ENCODE results near the gene TTC27.

Gene TTC27

DNA sequence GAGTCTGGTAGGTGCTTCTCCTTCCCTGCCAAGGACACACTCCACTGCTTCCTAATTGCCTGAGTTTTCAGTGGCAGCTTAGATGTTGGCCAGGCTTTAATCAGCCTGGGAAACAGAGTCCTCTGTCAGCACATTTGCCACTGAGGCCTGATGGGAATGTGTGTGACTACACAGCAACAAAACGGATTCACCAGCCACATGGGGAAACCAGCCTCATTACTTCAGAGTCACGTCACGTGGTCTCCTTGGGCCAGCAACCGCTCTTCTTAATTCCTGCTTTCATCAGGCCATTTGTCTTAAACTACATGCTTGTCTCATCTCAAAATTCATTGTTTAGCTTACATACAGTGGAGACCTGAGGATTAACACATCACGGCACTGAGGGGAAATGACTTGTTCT, 225.0 kb downstream of the TTC27 start:
- DNase-seq (ENCODE audit: low read depth), result no peak
- H3K4me3 ChIP-seq (ENCODE audit: low read length), result no peak overlapping the region
- TF ChIP-seq, protein P1, sequence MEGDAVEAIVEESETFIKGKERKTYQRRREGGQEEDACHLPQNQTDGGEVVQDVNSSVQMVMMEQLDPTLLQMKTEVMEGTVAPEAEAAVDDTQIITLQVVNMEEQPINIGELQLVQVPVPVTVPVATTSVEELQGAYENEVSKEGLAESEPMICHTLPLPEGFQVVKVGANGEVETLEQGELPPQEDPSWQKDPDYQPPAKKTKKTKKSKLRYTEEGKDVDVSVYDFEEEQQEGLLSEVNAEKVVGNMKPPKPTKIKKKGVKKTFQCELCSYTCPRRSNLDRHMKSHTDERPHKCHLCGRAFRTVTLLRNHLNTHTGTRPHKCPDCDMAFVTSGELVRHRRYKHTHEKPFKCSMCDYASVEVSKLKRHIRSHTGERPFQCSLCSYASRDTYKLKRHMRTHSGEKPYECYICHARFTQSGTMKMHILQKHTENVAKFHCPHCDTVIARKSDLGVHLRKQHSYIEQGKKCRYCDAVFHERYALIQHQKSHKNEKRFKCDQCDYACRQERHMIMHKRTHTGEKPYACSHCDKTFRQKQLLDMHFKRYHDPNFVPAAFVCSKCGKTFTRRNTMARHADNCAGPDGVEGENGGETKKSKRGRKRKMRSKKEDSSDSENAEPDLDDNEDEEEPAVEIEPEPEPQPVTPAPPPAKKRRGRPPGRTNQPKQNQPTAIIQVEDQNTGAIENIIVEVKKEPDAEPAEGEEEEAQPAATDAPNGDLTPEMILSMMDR (conservative IDR thresholded peaks at IDR 0.05; ENCODE audit: low read depth, low read length), result no peak

DNA sequence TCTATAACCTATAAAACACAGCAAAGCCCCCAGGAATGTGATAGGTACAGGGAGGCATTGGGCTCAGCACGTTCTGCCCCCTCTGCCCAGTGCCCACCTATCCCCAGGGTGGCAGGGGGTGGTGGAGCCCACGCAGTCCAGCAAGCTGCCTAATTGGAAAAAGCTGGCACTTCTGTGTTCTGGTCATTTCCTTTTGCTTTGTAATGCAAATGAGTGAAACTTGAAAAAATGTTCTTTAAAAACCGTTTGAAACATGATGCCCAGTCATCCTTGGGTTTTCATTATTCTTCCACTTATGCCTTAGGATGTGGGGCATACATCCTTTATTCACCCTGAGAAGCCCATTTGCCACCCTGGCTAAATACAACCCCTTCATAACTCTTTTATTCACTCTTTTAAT, 229.0 kb downstream of the TTC27 start:
- H3K4me3 ChIP-seq (ENCODE audit: low read length), result no peak overlapping the region
- DNase-seq (ENCODE audit: low read depth), result no peak
- TF ChIP-seq, protein P1 (conservative IDR thresholded peaks at IDR 0.05; ENCODE audit: low read depth, low read length), result no peak

DNA sequence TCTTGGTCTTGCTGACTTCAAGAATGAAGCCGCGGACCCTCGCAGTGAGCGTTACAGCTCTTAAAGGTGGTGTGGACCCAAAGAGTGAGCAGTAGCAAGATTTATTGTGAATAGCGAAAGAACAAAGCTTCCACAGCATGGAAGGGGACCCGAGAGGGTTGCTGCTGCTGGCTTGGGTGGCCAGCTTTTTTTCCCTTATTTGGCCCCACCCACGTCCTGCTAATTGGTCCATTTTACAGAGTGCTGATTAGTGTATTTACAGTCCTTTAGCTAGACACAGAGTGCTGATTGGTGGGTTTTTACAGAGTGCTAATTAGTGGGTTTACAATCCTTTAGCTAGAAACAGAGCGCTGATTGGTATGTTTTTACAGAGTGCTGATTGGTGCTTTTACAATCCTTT, 230.9 kb downstream of the TTC27 start:
- TF ChIP-seq, protein P1 (conservative IDR thresholded peaks at IDR 0.05; ENCODE audit: low read depth, low read length), result no peak
- H3K4me3 ChIP-seq (ENCODE audit: low read length), result no peak overlapping the region
- DNase-seq (ENCODE audit: low read depth), result no peak

DNA sequence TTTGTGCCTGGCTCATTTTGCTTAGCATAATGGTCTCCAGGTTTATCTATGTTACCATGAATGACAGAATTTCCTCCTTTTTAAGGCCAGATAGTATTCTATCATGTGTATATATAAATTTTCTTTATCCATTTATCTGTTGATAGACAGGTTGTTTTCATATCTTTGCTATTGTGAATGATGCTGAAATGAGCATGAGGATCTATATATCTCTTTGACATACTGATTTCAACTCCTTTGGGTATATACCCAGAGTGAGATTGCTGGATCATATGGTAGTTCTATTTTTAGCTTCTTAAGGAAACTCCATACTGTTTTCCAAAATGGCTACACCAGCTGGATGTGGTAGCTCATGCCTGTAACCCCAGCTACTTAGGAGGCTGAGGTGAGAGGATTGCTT, 232.5 kb downstream of the TTC27 start:
- TF ChIP-seq, protein P1 (conservative IDR thresholded peaks at IDR 0.05; ENCODE audit: low read depth, low read length), result no peak
- no peak overlapping the region for H3K4me3 ChIP-seq (ENCODE audit: low read length)
- no peak for DNase-seq (ENCODE audit: low read depth)

DNA sequence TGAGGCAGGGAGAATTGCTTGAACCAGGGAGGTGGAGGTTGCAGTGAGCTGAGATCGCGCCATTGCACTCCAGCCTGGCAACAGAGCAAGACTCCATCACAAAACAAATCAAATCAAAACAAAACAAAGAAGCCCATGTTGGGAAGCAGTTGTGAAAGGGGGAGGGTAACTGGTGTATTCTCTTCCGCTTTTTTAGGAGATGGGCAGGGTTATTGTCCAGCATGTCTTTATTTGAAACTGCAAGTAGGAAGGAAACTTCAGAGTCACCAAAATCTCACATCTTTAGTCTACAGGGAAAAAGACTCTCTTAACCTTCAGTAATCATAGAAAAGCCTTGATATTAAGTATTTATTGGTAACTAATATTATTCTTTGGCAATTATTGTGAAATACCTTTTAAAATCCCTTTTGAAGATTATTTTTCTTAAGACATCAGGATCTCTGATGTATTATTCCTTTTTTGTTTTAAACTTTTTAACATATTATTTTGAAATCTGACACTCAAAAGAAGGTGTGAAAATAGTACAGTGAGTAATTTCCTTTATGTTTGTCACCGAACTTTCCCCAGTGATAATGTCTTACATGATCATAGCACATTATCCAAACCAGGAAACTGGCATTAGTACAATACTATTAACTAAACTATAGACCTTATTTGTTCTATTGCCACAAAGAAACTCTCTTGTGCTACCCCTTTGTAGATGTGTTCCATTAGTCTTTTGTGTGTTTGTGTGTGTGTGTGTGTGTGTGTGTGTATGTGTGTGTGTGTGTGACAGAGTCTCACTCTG, 234.6 kb downstream of the TTC27 start:
- TF ChIP-seq, protein P1 (conservative IDR thresholded peaks at IDR 0.05; ENCODE audit: low read depth, low read length), result no peak
- H3K4me3 ChIP-seq (ENCODE audit: low read length), result no peak overlapping the region
- no peak for DNase-seq (ENCODE audit: low read depth)

DNA sequence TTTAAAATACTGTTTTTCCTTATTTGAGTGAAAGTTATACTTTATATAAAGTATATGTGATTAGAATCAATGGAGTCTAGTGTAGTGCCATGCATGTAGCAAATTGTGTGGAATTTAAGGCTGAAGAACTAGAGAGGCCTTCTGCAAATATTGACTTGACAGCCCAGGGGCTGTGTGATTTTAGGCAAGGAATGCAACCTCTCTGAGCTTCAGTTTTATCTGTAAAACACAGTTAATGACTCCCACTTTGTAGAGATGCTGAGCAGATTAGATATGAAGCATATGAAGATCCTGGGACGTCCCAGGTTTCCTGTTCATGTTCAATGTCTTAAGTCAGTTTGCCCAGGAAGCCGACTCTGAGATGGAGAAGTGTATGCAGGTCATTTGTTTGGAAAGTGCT, 235.5 kb downstream of the TTC27 start:
- DNase-seq (ENCODE audit: low read depth), result no peak
- no peak overlapping the region for H3K4me3 ChIP-seq (ENCODE audit: low read length)
- TF ChIP-seq, protein P1 (conservative IDR thresholded peaks at IDR 0.05; ENCODE audit: low read depth, low read length), result no peak

DNA sequence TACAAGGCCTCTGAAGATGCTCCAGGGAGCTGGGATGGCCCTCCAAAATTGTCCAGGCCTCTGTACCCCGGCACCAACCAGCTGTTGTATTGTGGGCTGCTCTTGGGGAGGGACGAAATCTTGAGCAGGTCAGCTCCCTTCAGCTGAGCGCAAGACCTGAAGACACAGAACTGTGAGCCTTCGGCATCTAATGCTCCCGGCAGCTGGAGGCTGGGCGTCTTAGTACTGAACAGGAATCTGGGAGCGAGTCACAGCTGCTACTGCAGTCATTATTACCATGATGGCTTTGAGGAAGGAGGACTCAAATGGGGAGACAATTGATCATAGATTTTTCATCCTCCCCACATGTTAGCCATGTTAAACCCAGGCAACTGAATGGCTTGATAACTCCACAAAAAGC, 236.0 kb downstream of the TTC27 start:
- TF ChIP-seq, protein P1 (conservative IDR thresholded peaks at IDR 0.05; ENCODE audit: low read depth, low read length), result no peak
- no peak overlapping the region for H3K4me3 ChIP-seq (ENCODE audit: low read length)
- no peak for DNase-seq (ENCODE audit: low read depth)
